ENCODE data around the gene ZFAND6. TPM values are rescaled to one million over a fixed set of nuclear protein-coding genes. Genes with fewer than 3 reads are reported as not detected.

The ZFAND6 gene
- total RNA-seq, 2 donors from 2014 or later = 85.1 to 146 TPM

DNA sequence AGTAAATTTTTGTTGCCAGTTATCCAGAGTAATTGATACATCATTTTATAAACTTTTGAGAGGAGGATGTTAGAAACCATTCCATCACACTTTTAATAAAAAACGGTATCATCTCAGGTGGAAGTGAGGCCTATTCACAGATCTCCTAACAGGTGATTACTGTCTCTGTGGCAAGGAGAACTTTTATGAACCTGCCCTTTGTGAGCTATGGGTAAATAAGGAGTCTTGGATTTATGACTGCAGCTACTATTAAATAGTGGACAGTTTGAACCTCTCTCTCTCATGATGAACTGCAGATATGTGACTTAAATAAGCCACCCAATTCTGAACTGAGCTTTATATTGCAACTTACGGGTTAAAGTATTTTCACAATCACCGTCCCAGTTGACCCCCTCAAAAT lies 45.7 kb downstream of the ZFAND6 start:
- DNase-seq (ENCODE audit: low spot score) = no peak
- Histone ChIP-seq H3K9me3 (no peaks in the 10 kb centered on the region), H3K27ac (no peak overlapping the region), H3K4me3 (no peak overlapping the region), H3K27me3 (no peaks in the 10 kb centered on the region), H3K4me1 (peaks cover 0 to 10% of the 10 kb centered on the region in 2 donors), H3K36me3 (no peaks in the 10 kb centered on the region)
- no peak for TF ChIP-seq CTCF (IDR thresholded peaks at IDR 0.05)

GRCh38 chr15:80105595-80105994 lies 46.1 kb downstream of the ZFAND6 start:
- no peaks in the 10 kb centered on the region for H3K36me3 ChIP-seq
- no peak overlapping the region for H3K27ac ChIP-seq
- no peaks in the 10 kb centered on the region for H3K27me3 ChIP-seq
- TF ChIP-seq CTCF (IDR thresholded peaks at IDR 0.05) = no peak
- H3K4me1 ChIP-seq = peaks cover 0 to 12% of the 10 kb centered on the region in 2 donors
- H3K4me3 ChIP-seq = no peak overlapping the region
- no peaks in the 10 kb centered on the region for H3K9me3 ChIP-seq
- DNase-seq (ENCODE audit: low spot score) = no peak

DNA sequence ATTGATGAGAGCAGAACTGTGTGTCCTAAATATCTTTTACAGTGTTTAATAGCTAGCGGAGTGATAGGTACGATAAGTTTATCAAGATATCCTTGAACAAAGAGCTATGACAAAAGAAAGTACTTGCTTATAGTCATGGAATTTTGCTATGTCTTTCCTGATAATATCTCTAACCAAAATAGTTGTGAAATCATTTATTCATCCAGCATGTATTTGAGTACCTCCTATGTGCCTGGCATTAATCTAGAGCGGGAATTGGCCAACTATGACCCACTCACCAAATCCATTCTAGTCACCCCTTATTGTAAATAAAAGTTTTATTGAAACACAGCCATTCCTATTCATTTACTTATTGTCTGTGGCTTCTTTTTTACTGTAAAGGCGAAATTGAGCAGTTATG lies 46.6 kb downstream of the ZFAND6 start:
- Histone ChIP-seq H3K9me3 (no peaks in the 10 kb centered on the region), H3K27ac (no peak overlapping the region), H3K4me1 (peaks cover 0 to 16% of the 10 kb centered on the region in 2 donors), H3K27me3 (no peaks in the 10 kb centered on the region), H3K4me3 (no peak overlapping the region), H3K36me3 (no peaks in the 10 kb centered on the region)
- no peak for TF ChIP-seq CTCF (IDR thresholded peaks at IDR 0.05)
- no peak for DNase-seq (ENCODE audit: low spot score)

DNA sequence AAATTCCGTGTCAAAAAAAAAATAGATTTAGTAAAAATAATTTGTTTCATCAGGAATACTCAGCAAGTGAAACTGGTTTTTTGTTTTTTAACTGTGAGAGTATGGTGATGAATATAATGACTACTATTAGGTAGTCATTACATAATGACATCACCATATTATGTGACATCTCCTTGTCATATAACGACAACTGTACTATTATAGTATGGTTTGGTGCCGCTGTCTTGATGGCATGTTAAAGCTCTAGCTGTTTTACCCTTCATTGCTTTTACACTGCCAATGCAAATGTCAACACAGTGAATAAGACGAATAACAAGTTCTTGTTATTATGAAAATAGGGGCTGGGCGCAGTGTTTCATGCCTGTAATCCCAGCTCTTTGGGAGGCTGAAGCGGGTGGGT lies 47.7 kb downstream of the ZFAND6 start:
- peaks cover 0 to 17% of the 10 kb centered on the region in 2 donors for H3K4me1 ChIP-seq
- H3K27me3 ChIP-seq = no peaks in the 10 kb centered on the region
- TF ChIP-seq CTCF (IDR thresholded peaks at IDR 0.05) = no peak
- H3K27ac ChIP-seq = no peak overlapping the region
- H3K36me3 ChIP-seq = no peaks in the 10 kb centered on the region
- H3K4me3 ChIP-seq = no peak overlapping the region
- no peak for DNase-seq (ENCODE audit: low spot score)
- H3K9me3 ChIP-seq = no peaks in the 10 kb centered on the region

GRCh38 chr15:80107774-80108173 lies 48.3 kb downstream of the ZFAND6 start:
- Histone ChIP-seq H3K36me3 (no peaks in the 10 kb centered on the region), H3K4me3 (no peak overlapping the region), H3K27me3 (no peaks in the 10 kb centered on the region), H3K4me1 (peaks cover 0 to 17% of the 10 kb centered on the region in 2 donors), H3K27ac (no peak overlapping the region), H3K9me3 (no peaks in the 10 kb centered on the region)
- TF ChIP-seq CTCF (IDR thresholded peaks at IDR 0.05) = no peak
- no peak for DNase-seq (ENCODE audit: low spot score)

DNA sequence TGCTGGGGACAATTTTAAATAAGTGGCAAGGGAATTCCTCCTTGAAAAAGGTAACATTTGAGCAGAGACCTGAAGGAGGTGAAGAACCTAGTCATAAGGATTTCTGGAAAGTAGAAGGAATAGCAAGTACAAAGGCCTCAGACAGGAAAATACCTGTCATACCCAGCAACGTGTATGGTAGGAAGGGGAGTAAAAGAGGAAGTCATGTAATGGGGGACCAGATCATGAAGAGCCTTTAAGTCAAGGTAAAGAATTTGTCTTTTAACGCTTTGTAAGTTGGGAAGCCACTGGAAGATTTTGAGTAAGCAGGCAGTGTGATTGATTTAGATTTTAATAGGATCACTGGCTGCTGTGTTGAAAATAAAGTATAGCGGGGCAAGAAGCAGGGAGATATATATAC lies 49.9 kb downstream of the ZFAND6 start:
- no peak for DNase-seq (ENCODE audit: low spot score)
- no peak for TF ChIP-seq CTCF (IDR thresholded peaks at IDR 0.05)
- no peak overlapping the region for H3K27ac ChIP-seq
- H3K4me1 ChIP-seq = peaks cover 0 to 17% of the 10 kb centered on the region in 2 donors
- no peaks in the 10 kb centered on the region for H3K27me3 ChIP-seq
- no peaks in the 10 kb centered on the region for H3K36me3 ChIP-seq
- H3K4me3 ChIP-seq = no peak overlapping the region
- H3K9me3 ChIP-seq = no peaks in the 10 kb centered on the region

All from right atrium auricular region (tissue), 2 donors.